A549 treated with CpdA at 1 μM for 4 hours (cell line): Measurements from ENCODE around the gene CNBD2. TPM values are rescaled to one million over a fixed set of nuclear protein-coding genes. Genes with fewer than 3 reads are reported as not detected.

Source experiments
- total RNA-seq: library from RNA; stranded (reverse); fragments of 200-300 nt; extraction: Qiagen RNA extraction; gene quantifications from 5 replicates; pipeline ENCODE4 v1.2.3, GENCODE V29; 2022; ENCODE audit warnings: low read depth

CNBD2 gene
- total RNA-seq, result 4.3 to 6.4 TPM (median 5.5 TPM) in 5 replicates

DNA sequence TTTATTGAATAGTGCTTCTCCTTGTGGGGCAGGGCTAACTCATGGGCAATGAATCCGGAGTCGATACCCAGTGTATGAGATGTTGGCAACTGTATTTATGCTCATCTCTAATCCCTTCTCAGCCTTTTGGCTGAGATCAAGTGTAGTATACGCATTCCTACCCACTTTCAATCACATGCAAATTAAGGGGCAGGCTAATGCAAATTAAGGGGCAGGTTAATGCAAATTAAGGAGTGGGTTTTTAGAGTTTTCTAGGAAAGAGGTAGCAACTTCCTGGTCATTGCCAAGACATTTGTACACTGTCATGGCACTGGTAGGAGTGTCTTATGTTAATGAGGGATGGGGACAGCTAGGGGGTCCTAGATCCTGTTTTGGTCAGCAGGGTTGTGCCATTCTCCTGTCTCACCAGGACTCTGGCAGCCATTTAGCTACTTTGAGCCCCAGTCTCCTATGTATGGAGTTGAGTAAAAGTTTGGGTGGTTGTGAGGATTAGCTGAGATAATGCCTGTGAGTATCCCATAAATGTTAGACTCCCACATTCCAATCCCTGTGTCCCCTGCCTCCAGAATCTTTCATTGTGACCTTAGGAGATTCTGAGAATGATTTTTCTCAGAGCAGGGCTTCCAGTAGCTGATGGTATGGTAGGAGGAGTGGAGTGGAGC, at the start of gene CNBD2:
Gene CNBD2 (plus strand): TSS at position 612 of the 662 bp plus-strand sequence. CDS start 173 bp downstream, outside the sequence.

DNA sequence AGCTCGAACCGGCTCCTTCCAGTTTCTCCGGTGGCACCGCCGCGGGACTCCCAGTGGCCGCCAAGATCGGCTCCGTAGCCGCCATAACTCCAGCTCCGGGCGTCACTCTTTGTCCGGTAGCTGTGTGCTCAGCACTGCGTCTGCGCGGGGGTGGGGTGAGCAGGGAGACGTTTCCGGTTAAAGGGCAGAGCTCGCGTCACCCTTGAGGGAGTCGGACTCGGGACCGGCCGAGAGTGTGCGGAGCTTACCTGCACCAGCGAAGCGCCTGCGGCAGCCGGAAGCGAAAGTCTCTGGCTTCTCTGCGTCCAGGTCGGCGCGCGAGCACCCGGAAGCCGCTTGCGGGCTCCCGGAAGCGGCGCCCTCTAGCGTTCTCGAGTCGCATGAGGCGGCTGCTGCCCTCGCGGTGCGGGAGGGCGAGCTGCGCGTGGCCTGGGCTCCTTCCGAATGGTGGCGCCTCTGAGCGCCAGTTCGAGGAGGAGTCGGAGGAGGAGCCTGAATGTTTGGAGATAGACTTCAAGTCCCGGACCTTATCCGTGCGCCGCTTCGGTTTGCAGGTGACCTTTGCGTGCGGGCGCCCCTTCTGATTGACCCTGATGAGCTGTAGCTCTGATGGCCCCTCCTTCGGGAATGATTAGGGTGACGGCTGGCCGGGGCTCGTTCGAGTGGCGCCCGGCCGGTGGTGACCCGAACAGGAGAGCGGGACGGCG, 14.0 kb upstream of the CNBD2 start, which contains the start of gene SCAND1:
Gene SCAND1 (minus strand): TSS at position 303 of the 707 bp plus-strand sequence. CDS start 218 bp downstream, at position 85.

Other genes with a start within 250 kb of the CNBD2 start
- gene RBM39, start 226.3 kb upstream of the CNBD2 start, total RNA-seq, result 170 to 221 TPM (median 181 TPM) in 5 replicates
- gene PHF20, start 196.6 kb upstream of the CNBD2 start, total RNA-seq, result 20.5 to 31.0 TPM (median 22.7 TPM) in 5 replicates
- 64.7 to 97.9 TPM (median 89.5 TPM) in 5 replicates for gene SCAND1, start 14.1 kb upstream of the CNBD2 start, total RNA-seq
- gene EPB41L1, start 186.2 kb downstream of the CNBD2 start, total RNA-seq, result 52.6 to 63.3 TPM (median 62.2 TPM) in 5 replicates